WERI-Rb-1 (cell line): ENCODE measurements around the gene SGMS1.

Experiments
- DNase-seq: peaks from one replicate; pipeline ENCODE4 v3.0.0-alpha.2; 2020
- H3K27ac ChIP-seq: fragments of 250-450 bp; sonication (Bioruptor Pico); 2 replicates; pipeline ENCODE4 v1.5.1; 2020; ENCODE audit warnings: mild to moderate bottlenecking, moderate library complexity
- H3K27me3 ChIP-seq: fragments of 250-450 bp; sonication (Bioruptor Pico); 2 replicates; pipeline ENCODE4 v1.5.1; 2021; ENCODE audit warnings: mild to moderate bottlenecking, low read depth, moderate library complexity; ENCODE audit not compliant: insufficient read depth, severe bottlenecking
- H3K36me3 ChIP-seq: fragments of 250-450 bp; sonication (Bioruptor Pico); 2 replicates; pipeline ENCODE4 v1.5.1; 2020; ENCODE audit warnings: mild to moderate bottlenecking, moderate library complexity
- H3K4me3 ChIP-seq: 2 replicates; pipeline ENCODE4 v1.5.1; 2011; ENCODE audit warnings: low read depth, mild to moderate bottlenecking, control low read depth, low read length
- H3K9me3 ChIP-seq: fragments of 250-450 bp; sonication (Bioruptor Pico); 2 replicates; pipeline ENCODE4 v1.5.1; 2021; ENCODE audit warnings: mild to moderate bottlenecking, moderate library complexity; ENCODE audit not compliant: severe bottlenecking
- TF ChIP-seq, protein P1 (sequence below): IDR thresholded peaks from 2 replicates; pipeline ENCODE4 v1.5.1; 2011; ENCODE audit warnings: low read depth, mild to moderate bottlenecking, control low read depth, inconsistent platforms, low read length

The SGMS1 gene

DNA sequence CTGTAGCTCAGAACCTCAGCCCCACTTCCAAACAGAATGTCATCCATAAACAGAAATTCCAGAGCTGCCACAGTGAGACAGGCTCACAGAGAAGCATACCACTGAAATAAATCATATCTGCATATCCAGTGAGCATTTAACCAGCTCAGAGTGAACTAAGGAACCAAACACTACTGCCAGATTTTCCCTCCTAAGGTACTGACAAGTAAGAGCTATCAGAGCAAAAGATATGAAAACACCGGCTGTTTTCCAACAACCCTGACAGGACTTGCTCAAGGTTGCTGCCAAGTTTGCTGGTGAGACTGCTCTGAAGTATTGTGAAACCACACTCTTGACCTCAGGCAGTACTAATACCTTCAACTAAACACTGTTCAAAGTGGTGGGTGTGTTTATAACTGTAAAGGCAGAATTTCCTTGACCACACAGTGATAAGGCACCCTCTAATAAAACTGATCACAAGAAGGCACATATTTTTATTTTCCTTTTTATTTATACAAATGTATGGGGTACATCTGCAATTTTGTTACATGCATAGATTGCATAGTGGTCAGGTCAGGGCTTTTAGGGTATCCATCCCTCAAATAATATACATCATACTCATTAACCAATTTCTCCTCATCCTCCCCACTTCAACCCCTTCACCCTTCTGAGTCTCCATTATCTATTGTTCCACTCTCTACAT, 18.3 kb downstream of the SGMS1 start:
- TF ChIP-seq, protein P1, sequence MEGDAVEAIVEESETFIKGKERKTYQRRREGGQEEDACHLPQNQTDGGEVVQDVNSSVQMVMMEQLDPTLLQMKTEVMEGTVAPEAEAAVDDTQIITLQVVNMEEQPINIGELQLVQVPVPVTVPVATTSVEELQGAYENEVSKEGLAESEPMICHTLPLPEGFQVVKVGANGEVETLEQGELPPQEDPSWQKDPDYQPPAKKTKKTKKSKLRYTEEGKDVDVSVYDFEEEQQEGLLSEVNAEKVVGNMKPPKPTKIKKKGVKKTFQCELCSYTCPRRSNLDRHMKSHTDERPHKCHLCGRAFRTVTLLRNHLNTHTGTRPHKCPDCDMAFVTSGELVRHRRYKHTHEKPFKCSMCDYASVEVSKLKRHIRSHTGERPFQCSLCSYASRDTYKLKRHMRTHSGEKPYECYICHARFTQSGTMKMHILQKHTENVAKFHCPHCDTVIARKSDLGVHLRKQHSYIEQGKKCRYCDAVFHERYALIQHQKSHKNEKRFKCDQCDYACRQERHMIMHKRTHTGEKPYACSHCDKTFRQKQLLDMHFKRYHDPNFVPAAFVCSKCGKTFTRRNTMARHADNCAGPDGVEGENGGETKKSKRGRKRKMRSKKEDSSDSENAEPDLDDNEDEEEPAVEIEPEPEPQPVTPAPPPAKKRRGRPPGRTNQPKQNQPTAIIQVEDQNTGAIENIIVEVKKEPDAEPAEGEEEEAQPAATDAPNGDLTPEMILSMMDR = no peak
- Histone ChIP-seq H3K4me3 (no peak overlapping the region), H3K27me3 (no peaks in the 10 kb centered on the region), H3K36me3 (no peaks in the 10 kb centered on the region), H3K27ac (no peak overlapping the region), H3K9me3 (no peaks in the 10 kb centered on the region)
- no peak for DNase-seq

DNA sequence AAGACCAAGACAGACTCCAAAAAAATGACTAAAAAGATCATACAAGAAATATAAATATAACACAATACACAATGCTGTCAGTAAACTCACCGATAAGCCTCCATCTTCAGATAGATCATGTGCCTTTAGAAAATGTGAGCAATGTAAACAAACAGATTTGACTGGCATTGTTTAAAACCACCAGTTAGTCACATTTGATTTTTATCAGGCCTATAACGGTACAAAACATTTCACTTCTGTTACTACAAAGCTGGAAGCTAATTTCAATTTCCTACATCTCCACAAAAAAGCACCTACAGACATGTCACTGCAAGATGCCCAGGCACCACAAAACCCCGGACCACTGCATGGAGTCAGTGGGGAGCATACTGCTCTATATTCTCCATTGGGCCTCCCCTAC, 18.9 kb downstream of the SGMS1 start:
- Histone ChIP-seq H3K27me3 (no peaks in the 10 kb centered on the region), H3K36me3 (no peaks in the 10 kb centered on the region), H3K4me3 (no peak overlapping the region), H3K27ac (no peak overlapping the region), H3K9me3 (no peaks in the 10 kb centered on the region)
- no peak for DNase-seq
- TF ChIP-seq, protein P1 = no peak

DNA sequence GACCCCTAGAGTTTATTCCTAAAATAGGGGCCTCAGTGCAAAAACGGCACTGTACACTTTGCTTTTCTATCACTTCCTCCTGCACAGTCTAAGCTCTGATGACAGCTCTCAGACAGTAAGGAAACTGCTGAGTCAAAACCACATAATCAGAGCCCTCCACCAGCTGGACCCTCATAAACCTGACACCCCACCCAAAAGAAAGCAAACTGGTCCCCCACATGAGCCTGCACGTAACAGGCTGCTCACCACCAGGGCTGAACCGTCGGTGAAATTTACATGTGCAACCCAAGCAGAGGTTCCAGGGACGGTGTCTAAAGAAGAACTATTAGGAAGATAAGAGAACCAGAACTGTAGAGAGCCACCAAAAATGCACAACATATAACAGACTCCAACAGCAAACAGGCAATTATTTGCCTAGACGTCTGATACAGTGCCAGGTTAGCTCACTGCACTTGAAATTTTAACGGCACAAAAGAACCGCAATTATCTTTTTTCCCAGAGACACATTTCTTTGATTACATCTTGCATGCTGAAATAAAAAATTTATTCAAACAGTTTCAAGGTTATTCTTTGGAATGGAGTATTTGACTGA, 19.6 kb downstream of the SGMS1 start:
- Histone ChIP-seq H3K9me3 (no peaks in the 10 kb centered on the region), H3K36me3 (no peaks in the 10 kb centered on the region), H3K27ac (no peak overlapping the region), H3K4me3 (no peak overlapping the region), H3K27me3 (no peaks in the 10 kb centered on the region)
- TF ChIP-seq, protein P1 = no peak
- DNase-seq = no peak

DNA sequence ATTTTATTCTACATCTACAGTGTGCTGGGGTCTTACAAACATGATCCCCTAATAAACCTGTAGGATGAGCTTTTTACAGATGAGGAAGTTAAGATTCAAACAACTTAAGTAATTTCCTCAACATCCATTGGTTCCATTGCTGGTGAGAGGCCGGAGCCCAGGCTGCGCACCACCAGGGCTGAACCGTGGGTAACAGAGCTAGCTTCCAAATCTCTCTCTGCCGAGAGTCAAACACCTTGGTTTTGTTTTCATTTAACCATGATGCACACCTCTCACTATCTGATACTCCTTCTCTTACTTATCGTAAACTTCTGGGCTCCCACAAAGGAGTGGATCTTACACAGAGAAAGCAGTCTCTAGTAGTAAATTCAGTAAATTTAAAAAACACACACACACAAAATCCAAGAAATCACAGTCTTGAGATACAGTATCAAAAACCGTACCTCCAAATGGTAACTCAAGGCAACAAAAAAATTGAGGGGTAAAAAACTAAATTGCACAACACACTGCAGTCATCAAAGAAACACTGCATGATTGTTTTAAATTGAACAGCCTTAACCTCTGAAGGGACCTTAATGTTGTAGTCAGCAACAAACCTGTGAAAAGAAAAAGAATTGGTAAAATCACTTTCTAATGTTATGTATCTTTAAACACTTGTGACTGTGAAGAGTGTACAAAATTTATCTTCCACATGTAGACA, 20.5 kb downstream of the SGMS1 start:
- no peak overlapping the region for H3K27ac ChIP-seq
- H3K4me3 ChIP-seq = no peak overlapping the region
- TF ChIP-seq, protein P1 = no peak
- H3K36me3 ChIP-seq = no peaks in the 10 kb centered on the region
- H3K9me3 ChIP-seq = no peaks in the 10 kb centered on the region
- DNase-seq = no peak
- H3K27me3 ChIP-seq = no peaks in the 10 kb centered on the region

DNA sequence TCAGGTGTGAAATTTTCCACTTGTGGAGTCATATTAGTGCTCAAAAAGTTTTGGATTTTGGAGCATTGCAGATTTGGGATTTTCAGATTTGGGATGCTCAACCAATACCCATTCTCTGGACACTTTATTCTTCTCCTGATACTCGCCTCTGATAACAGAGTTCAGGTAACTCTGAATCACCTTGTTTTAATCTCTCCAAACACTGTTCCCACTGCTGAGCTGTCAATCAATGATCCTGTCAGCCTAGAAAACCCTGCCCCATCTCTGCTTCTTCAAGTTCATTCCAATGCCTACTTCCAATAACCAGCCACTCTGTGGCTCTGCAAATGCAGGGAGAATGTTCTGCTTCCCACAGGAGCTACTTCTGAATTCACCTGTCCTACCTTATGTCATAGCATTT, 21.8 kb downstream of the SGMS1 start:
- no peaks in the 10 kb centered on the region for H3K36me3 ChIP-seq
- H3K4me3 ChIP-seq = no peak overlapping the region
- H3K27ac ChIP-seq = no peak overlapping the region
- no peaks in the 10 kb centered on the region for H3K9me3 ChIP-seq
- TF ChIP-seq, protein P1 = no peak
- no peak for DNase-seq
- H3K27me3 ChIP-seq = no peaks in the 10 kb centered on the region
